ENCODE results near the gene INSIG2. TPM values are rescaled to one million over a fixed set of nuclear protein-coding genes. Genes with fewer than 3 reads are reported as not detected.

INSIG2 gene
- total RNA-seq, 1 donor from 2014 or later = 17.1 TPM

DNA sequence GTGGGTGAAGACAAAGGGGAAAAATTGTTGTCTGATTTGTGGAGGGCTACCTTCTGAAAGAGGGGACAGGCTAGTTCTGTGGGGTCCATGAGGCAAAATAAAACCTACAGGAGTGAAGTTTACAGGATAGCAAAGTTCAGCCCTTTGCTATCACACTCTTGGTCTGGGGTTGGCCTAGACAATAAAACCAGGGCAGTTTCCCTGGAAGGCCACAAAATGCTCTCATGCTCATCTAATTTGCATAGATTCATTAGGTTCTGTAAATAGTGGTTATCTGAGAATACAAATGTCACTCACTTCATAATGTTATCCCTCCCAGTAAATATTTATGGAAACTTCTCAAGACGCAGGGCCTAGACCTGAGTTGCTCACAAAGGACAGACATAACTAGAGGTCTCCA lies 63.6 kb downstream of the INSIG2 start:
- TF ChIP-seq, protein P1, sequence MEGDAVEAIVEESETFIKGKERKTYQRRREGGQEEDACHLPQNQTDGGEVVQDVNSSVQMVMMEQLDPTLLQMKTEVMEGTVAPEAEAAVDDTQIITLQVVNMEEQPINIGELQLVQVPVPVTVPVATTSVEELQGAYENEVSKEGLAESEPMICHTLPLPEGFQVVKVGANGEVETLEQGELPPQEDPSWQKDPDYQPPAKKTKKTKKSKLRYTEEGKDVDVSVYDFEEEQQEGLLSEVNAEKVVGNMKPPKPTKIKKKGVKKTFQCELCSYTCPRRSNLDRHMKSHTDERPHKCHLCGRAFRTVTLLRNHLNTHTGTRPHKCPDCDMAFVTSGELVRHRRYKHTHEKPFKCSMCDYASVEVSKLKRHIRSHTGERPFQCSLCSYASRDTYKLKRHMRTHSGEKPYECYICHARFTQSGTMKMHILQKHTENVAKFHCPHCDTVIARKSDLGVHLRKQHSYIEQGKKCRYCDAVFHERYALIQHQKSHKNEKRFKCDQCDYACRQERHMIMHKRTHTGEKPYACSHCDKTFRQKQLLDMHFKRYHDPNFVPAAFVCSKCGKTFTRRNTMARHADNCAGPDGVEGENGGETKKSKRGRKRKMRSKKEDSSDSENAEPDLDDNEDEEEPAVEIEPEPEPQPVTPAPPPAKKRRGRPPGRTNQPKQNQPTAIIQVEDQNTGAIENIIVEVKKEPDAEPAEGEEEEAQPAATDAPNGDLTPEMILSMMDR (IDR thresholded peaks at IDR 0.05; ENCODE audit: insufficient read depth, low read length, poor library complexity, severe bottlenecking) = no peak
- no peak for DNase-seq (ENCODE audit: low read depth)
- Histone ChIP-seq H3K4me3 (ENCODE audit: low read depth, low read length) (no peak overlapping the region), H3K36me3 (ENCODE audit: control insufficient read depth, insufficient read depth, low read length) (no peaks in the 10 kb centered on the region), H3K27me3 (ENCODE audit: control insufficient read depth, insufficient read depth, low read length) (no peaks in the 10 kb centered on the region)

DNA sequence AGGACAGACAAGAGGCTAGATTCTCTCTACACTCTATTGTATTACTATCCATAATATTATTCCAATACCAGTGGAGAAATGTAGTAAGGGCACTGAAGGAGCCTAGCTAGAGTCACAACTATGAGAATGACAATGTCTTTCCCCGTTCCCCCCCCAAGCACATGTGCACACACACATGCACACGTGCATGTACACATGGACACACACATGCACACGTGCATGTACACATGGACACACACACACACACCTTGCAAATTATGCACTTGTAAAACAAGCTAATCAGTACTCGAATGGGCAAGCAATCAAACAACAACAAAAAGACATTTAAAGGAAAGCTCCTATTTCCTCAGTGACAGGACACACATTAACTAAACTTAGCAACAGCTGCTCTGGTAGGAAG lies 65.2 kb downstream of the INSIG2 start:
- H3K4me3 ChIP-seq (ENCODE audit: low read depth, low read length) = no peak overlapping the region

DNA sequence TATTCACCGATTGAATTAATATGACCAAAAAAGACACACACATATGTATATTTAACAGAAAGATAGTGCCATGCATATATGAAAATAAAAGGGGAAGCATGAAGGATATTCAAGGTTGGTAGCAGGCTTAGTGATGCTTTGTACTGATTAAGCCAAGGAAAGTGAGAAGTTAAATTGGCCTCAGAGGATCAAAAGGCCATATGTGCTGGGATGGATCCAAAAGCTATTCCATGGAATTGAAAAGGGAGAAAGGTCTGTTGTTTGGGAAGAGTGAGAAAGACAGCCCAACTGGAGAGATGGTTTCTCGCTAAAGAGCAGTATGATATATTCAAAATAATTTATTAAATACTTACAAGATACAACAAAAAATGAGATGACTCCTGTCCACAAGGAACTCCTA lies 65.9 kb downstream of the INSIG2 start:
- Histone ChIP-seq H3K27me3 (ENCODE audit: control insufficient read depth, insufficient read depth, low read length) (no peaks in the 10 kb centered on the region), H3K36me3 (ENCODE audit: control insufficient read depth, insufficient read depth, low read length) (no peaks in the 10 kb centered on the region), H3K4me3 (ENCODE audit: low read depth, low read length) (no peak overlapping the region)
- TF ChIP-seq, protein P1 (IDR thresholded peaks at IDR 0.05; ENCODE audit: insufficient read depth, low read length, poor library complexity, severe bottlenecking) = no peak
- no peak for DNase-seq (ENCODE audit: low read depth)

More for the DNA sequence above, 65.2 kb downstream of the INSIG2 start:
- TF ChIP-seq, protein P1 (IDR thresholded peaks at IDR 0.05; ENCODE audit: insufficient read depth, low read length, poor library complexity, severe bottlenecking) = no peak
- Histone ChIP-seq H3K36me3 (ENCODE audit: control insufficient read depth, insufficient read depth, low read length) (no peaks in the 10 kb centered on the region), H3K27me3 (ENCODE audit: control insufficient read depth, insufficient read depth, low read length) (no peaks in the 10 kb centered on the region)
- no peak for DNase-seq (ENCODE audit: low read depth)

Other genes starting within 250 kb of the INSIG2 start
- gene CCDC93, start 74.4 kb upstream of the INSIG2 start, total RNA-seq = 33.6 and 47.0 TPM in 2 replicates

All from kidney epithelial cell (primary cell).